ENCODE data around the gene HMGN2.

GRCh38 chr1:26434161-26434752 lies 38.0 kb upstream of the HMGN2 start:
- no peak for TF ChIP-seq GATA3 (IDR thresholded peaks at IDR 0.05; ENCODE audit: low read depth, low read length)
- TF ChIP-seq GATA2 (IDR thresholded peaks at IDR 0.05; ENCODE audit: low read depth, low read length): no peak
